GM12878 (cell line): ENCODE results near the gene SKIC8. TPM values are rescaled to one million over a fixed set of nuclear protein-coding genes. Genes with fewer than 3 reads are reported as not detected.

Experiments
- ASH2L ChIP-seq: fragments of 300-600, 200-600 bp; sonication (generic); IDR thresholded peaks from 2 replicates; pipeline ENCODE4 v1.6.1; 2017; ENCODE audit warnings: low read depth, mild to moderate bottlenecking, borderline replicate concordance
- ATF2 ChIP-seq: IDR thresholded peaks from 2 replicates; pipeline ENCODE4 v1.6.1; 2012; ENCODE audit warnings: low read length, inconsistent platforms
- BACH1 ChIP-seq: fragments of 450-650 bp; IDR thresholded peaks from 2 replicates; pipeline ENCODE4 v1.6.1; 2017; ENCODE audit warnings: mild to moderate bottlenecking, borderline replicate concordance
- EZH2 ChIP-seq: IDR thresholded peaks from 2 replicates; pipeline ENCODE4 v1.6.1; 2012; ENCODE audit warnings: low read depth, mild to moderate bottlenecking, control low read depth, inconsistent platforms, low read length, borderline replicate concordance; ENCODE audit not compliant: control insufficient read depth
- GABPA ChIP-seq: IDR thresholded peaks from 2 replicates; pipeline ENCODE4 v1.6.1; 2014; ENCODE audit warnings: antibody characterized with exemption, low read depth, mild to moderate bottlenecking, inconsistent platforms
- HDAC2 ChIP-seq: fragments of 200-600 bp; sonication (generic); IDR thresholded peaks from 2 replicates; pipeline ENCODE4 v1.6.1; 2017
- JUNB ChIP-seq: IDR thresholded peaks from 2 replicates; pipeline ENCODE4 v1.6.1; 2016; ENCODE audit warnings: antibody characterized with exemption, mild to moderate bottlenecking
- NR2F1 ChIP-seq: fragments of 450-650 bp; conservative IDR thresholded peaks from 2 replicates; pipeline ENCODE4 v1.6.1; 2017; ENCODE audit warnings: mild to moderate bottlenecking
- POLR2AphosphoS5 ChIP-seq: IDR thresholded peaks from 2 replicates; pipeline ENCODE4 v1.6.1; 2011; ENCODE audit warnings: mild to moderate bottlenecking, low read length, inconsistent platforms
- PRDM15 ChIP-seq: fragments of 450-650 bp; formaldehyde crosslinking; IDR thresholded peaks from 2 replicates; pipeline ENCODE4 v1.4.0; 2020; ENCODE audit warnings: mild to moderate bottlenecking, moderate library complexity
- RB1 ChIP-seq: fragments of 450-650 bp; formaldehyde crosslinking; IDR thresholded peaks from 2 replicates; pipeline ENCODE4 v1.6.1; 2017; ENCODE audit warnings: mild to moderate bottlenecking, borderline replicate concordance
- SMAD1 ChIP-seq: fragments of 450-650 bp; IDR thresholded peaks from 2 replicates; pipeline ENCODE4 v1.6.1; 2018; ENCODE audit warnings: mild to moderate bottlenecking, low read depth; ENCODE audit not compliant: partially characterized antibody
- SPI1 ChIP-seq: IDR thresholded peaks from 2 replicates; pipeline ENCODE4 v1.6.1; 2011; ENCODE audit warnings: low read depth, mild to moderate bottlenecking, low read length, moderate library complexity, borderline replicate concordance; ENCODE audit not compliant: insufficient read depth
- TCF12 ChIP-seq: IDR thresholded peaks from 2 replicates; pipeline ENCODE4 v1.6.1; 2011; ENCODE audit warnings: low read depth, mild to moderate bottlenecking, low read length
- TCF7 ChIP-seq: IDR thresholded peaks from 2 replicates; pipeline ENCODE4 v1.6.1; 2014; ENCODE audit warnings: antibody characterized with exemption, borderline replicate concordance
- USF1 ChIP-seq: IDR thresholded peaks from 2 replicates; pipeline ENCODE4 v1.6.1; 2011; ENCODE audit warnings: borderline replicate concordance, low read depth, mild to moderate bottlenecking, moderate library complexity, mixed read lengths, low read length; ENCODE audit not compliant: insufficient read depth; ENCODE audit errors: extremely low read length
- ZBTB40 ChIP-seq: fragments of 450-650 bp; IDR thresholded peaks from 2 replicates; pipeline ENCODE4 v1.6.1; 2016; ENCODE audit warnings: mild to moderate bottlenecking, moderate library complexity, borderline replicate concordance
- ZNF622 ChIP-seq: fragments of 450-650 bp; IDR thresholded peaks from 2 replicates; pipeline ENCODE4 v1.6.1; 2017; ENCODE audit warnings: mild to moderate bottlenecking, inconsistent platforms
- polyA plus RNA-seq, 11 experiments: library from polyadenylated mRNA; depleted of rRNA in 4 of 11; unstranded in 6 of 11; stranded (reverse) in 5 of 11; fragments of >200 nt; fragmentation: Nextera tagmentation in 4 of 11; fragmentation: Illumina TruSeq in 1 of 11; extraction: Ambion mirVana in 4 of 11; extraction: Trizol in 1 of 11; gene quantifications; 1 replicate in 1 of 11; 2 replicates in 10 of 11; pipeline versions ENCODE4 v1.2.1 to v1.2.3, GENCODE V29; 2011 to 2016; ENCODE audit warnings: inconsistent platforms in 2 of 11, missing spikeins in 2 of 11, low read depth in 1 of 11
- total RNA-seq, 4 experiments: library from RNA; depleted of rRNA in 3 of 4; stranded (reverse); fragments of >200 nt in 3 of 4; fragmentation: Illumina TruSeq in 1 of 4; extraction: Trizol in 1 of 4; gene quantifications; 2 replicates each; pipeline versions ENCODE4 v1.2.1 to v1.2.3, GENCODE V29; 2013 to 2021

SKIC8 gene
- total and polyA plus RNA-seq, 10 of the 15 experiments (the other 5 are each of a cell fraction or from before 2014, with no cell fraction given), result 57.0 to 288 (median 128) TPM

- TF ChIP-seq ZBTB40 (peak; percentile 57; the same call in 1 of the 2 replicates), USF1 (no peak), BACH1 (peak; percentile 47; the same call in 1 of the 2 replicates), HDAC2 (no peak), ATF2 (no peak), TCF12 (peak; percentile 69; the same call in 1 of the 2 replicates), EZH2 (no peak), GABPA (peak; percentile 80), NR2F1 (peak; percentile 71; the same call in 1 of the 2 replicates), POLR2AphosphoS5 (peak; percentile 94), ZNF622 (no peak), SPI1 (peak; percentile 33; the same call in 1 of the 2 replicates), RB1 (no peak; the same call in 1 of the 2 replicates), TCF7 (no peak), SMAD1 (no peak), JUNB (no peak), ASH2L (peak; percentile 32; the same call in 1 of the 2 replicates), PRDM15 (no peak)
Observed at GRCh38 chr15:78299101-78299930, at the start of gene SKIC8 (continued).
